GM18498 (cell line): ENCODE measurements around the gene SKOR1.

Source experiments
- ATAC-seq: cut with Tn5 transposase; IDR thresholded peaks from one replicate; pipeline ENCODE4 v1.9.1; 2021; ENCODE audit warnings: mild to moderate bottlenecking, moderate library complexity; ENCODE audit not compliant: unreplicated experiment

SKOR1 gene

DNA sequence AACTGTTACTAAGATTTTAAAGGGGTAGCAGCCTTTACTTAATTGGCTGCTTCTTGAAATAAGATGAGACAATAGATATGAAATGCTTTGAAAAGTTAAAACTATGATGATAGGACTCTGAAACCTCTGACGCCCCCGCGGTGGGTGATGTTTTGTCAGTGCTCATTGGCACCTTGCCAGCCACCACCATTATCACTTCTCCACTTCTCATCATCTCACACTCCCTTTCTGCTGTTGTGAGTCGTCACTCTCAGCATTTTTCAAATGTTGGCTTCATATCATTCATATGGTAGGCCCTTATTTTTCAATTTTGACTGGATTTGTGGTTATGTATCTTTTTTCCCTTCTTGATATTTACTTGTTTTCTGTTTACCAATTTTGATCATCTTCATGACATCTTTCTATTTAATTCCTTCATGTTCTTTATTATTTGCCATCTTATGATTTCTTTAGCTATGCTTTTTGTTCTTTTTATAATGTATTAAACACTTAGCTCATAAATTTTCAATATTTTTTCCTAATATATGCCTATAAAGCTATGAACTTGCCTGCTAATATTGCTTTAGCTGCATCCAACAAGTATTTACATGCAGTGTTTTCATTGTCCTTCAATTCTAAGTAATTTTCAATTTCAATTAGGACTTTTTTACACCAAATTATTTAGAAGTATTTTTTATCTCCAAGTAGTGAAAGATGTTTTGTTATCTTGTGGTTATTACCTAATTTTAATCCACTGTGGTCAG is 30.3 kb upstream of the SKOR1 start:
- no peak for ATAC-seq

DNA sequence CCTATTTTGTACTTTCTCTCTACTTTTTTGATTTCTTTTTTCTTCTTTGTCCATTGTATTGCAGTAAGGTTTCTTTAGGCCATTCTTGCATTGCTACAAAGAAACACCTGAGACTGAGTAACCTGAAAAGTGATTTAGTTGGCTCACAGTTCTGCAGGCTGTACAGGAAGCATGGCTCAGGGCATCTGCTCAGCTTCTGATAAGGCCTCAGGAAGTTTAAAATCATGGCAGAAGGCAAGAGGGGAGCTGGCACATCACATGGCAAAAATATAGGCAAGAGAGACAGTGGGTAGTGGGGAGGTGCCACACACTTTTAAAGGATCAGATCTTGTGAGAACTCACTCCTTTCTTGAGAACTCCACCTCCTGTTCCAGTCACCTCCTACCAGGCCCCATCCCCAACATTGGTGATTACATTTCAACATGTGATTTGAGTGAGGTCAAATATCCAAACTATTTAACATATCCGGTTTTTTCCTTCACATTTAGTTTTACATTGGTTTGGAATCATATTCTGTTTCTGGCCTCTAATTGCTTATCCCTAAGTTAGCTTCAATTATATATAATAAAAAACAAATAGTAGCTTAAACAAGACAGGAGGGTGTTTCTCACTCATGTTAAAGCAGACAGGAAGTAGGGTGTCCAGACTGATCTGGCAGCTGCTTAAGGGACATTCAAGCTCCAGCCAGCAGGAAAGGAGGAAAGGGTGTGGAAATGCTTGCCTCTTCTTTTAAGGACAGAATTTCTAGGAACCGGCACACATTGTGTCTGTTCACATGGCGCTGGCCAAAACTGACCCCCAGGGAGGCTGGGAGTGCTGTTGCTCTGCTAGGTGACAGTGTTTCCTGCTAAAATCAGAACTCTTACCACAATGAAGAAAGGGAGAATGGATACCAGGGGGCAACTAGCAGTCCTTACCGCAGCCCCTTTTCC is 28.8 kb upstream of the SKOR1 start:
- no peak for ATAC-seq

DNA sequence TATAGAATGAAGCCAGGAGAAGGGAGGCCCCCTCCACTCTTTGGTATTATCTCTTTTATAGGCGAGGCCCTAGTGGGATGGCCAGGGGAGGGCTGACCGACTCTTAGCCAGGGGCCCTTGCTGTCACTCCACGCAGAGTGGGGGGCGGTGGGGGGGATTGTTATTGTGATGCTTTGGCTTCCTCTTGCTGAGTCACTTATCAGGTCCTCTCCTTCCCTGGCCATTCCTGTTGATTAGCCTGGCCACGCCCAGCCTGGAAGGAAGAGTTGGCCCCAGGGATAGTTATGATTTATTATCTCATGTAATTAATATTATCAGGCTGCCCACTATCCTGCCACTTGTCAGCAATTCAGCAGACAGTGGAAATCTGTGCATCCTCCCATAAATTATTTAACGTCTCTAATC is 25.5 kb upstream of the SKOR1 start:
- no peak for ATAC-seq

DNA sequence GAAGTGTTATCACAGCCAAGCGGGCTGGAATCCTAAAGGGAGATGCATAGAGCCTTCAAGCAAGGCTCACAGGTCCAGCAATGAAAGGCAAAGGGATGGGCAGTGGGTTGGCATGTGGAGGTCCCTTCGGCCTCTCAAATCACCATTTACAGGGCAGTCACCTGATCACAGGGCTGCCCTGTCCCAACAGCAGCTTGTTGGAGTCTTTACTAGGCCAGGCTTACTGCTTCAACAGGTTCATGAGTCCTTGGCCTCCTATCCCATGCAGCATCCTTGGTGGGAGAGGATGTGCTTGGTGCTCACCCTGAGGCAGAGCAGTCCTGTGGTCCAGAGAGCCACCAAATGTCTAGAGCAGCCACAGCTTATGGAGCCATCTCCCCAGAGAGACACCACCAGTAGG is 24.2 kb upstream of the SKOR1 start:
- no peak for ATAC-seq

DNA sequence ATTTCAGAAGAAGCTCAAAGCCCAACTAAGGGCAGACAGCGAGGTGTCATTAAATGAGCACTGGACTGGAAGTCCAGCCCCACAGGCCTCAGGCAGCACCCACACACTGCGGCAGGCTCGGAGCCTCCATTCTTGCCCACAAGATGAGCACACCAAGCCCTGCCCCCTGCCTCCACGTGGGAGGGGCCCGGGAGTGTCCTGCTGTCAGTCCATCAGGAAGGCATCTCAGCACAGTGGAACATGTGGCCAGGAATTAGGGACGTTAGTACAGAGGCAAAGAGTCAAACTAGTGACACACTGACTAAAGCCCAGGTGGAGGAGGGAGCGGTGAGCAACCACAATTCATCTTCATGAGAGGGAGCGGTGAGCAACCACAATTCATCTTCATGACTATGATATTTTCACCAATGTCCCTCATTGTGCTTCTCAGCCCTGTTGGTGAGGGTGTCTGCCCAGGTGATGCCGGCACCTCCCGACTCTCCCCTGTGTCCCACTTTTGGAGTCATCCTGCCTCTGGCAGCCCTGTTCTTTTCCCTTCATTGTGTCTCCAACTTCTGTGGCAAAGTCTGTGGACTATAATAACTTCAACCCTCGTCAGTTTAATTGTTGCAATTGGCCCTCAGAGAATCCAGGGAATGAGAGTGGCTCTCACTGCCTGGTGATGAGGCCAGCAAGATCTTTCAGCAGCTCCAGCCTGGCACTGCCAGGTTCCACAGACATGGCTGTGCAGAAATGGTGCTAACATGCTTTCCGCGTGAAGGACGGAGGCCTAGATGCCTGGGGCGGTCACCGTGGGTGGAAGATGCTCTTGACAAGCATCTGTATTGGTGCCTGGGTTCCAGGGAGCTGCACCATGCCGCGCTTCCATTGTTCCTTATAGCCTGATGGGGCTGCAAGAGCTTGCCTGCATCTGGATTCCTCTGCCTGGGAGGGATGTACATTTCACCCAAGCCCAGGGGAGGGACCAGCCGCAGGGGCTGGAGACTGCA is 23.1 kb upstream of the SKOR1 start:
- no peak for ATAC-seq

DNA sequence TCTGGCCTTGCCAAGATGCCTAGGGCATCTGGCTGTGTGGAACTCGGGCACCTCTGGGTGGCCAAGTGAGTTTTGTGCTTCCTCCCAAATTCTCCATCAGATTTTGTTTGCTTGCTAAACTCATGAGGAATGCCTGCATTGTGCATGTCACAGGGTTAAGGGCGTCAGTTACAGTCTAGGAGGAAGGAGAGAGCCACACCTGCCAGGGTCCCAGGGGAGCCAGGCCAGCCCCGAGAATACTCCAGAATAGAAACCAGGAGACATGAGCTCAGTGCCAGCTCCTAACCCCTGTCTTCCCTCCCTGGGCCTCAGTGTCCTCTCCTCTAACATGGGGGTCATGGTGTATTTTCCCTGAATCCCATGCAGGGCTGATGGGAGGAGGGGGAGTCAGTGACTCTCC is 22.0 kb upstream of the SKOR1 start:
- no peak for ATAC-seq

DNA sequence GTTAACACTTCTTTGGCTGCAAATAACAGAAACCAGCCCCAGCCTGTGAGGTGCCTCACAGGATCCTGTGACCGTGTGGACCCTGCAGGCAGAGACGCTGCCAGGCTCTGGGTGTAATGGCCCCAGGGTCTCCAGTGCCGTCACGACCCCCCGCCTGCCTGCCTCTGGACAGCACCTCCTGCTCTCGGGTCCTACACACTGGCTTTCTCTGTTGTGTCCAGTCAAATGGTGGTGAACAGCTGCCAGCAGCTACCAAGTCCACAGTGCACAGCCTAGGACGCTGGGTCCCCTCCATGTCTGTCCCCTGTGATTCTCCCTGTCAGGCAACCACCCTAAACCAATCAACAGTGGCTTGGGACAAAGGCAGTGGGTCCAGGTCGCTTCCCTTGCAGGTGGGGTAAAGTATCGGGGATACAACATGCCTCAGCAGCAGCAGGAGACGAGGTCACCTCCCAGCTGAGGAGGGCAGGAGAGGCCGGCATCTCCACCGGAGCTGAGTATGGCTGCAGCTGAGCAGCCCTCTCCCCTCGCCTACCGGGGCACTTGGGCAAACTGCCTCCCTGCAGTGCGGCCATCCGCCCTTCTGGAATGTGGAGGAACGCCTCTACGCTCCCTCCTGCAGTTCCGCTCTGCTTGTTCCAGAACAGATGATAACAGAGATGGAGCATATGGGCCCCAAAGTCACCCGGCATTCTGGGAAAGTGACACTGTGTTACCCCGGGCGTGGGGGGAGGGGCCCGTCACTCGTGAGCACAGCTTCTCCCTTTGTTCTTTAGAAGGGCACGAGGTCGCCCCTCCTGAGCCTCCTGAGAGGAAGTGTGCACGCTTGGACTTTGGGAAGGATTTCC is 21.1 kb upstream of the SKOR1 start:
- no peak for ATAC-seq

DNA sequence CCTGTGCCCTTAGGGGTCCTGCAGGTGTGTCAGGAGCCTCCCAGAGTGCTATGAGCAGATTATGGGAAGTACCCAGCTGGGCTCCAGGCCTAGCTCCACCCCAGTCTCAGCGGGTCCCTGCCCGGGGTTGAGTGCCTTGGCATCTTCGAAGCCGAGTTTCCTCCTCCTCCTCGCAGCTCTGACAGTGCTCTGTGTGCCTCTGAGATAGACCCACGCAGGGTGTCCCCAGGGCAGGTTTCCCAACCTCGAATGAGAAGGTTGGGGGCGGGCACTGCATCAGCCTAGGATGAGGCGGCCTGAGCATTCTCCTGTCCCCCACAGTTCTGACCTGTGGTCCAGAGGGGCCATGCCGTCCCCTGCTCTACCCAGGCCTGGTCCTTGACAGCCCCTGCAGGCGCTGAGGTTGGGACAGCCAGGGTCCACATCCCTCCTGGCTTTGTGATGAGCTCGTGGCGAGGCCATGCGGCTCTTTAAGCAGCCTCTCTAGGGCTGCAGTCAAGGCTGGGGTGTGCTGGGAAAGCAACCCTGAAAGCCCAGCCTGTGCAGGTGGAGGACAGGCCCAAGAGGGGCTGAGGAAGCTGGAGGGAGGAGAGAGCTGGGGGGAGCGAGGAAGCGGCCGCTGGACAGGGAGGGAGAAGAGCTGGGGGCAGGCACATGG is 20.2 kb upstream of the SKOR1 start:
- ATAC-seq: no peak

DNA sequence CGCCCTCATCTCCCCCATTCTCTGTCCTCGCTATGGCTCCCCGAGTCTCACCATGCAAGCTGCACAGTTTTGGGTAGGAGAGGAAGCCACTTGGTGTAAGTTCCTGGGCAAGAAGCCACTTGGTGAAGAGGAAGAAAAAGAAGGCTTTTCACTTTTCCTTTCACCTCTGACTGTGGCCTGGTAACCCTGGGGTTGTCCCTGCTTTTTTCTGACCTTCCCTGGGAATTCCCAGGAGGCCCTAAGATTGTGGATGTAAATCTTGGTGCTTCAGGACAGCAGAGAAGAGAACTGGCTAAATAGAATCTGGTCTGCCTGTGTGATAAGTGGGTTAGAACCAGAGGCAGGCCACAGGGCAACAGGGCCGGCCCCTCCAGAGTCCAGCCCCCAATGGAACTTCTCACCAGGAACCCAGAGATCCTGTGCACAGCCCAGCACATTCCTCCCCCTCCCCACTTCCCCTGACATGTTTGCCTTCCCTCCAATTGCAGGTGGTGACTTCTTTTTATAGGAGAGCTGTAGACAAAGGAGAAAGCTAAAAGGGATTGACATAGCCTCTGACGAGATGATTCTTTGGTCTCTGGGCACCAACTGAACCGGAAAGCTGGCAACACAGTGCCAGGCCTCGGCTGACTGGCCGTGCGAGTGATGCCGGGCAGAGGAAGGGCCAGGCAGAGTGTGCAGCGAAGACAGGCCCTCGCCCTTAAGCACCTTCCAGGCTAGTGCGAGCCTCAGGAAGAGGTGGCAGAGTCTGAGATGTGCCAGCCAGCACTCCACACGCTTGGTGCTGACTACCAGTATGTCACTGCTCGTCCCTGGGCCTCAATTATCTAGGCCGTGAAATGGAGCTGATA is 19.4 kb upstream of the SKOR1 start:
- ATAC-seq: no peak

DNA sequence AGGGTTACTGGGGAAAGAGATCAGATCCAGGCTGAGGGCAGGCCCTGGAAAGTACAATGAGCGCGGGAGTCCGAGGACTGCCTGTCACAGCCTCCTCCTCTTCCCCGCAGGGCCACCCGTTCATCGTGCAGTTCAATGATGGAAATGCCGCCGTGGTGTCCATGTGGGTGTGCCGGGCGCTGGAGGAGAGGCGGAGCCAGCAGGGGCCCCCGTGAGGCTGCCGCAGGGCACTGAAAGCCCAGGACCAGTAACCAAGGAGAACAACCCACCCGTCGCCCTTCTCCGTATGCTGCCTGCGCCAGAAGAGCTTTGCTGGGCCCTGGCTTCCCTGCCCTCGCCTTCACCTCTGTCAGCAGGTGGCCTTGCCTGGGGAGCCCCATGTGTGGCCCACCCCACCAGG is 18.8 kb upstream of the SKOR1 start:
- ATAC-seq: no peak

DNA sequence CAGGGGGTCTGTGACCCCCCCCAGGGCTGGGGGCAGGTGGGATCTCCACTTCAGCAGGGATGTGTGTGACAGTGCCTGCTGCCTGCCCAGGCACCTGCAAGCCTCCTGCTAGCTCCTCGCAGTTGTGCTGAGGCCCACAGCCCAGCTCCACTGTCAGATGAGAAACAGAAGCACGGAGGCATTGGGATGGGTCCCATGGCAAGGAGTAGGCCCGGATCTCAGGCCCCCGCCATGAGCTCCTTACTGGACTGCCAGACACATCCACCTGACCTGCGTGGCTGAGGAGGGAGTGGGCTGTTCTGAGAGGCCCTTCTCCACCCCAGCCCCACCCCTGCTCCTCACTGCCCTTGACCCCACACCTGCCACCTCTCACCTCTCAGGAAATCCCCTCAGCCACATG is 18.2 kb upstream of the SKOR1 start:
- ATAC-seq: no peak

DNA sequence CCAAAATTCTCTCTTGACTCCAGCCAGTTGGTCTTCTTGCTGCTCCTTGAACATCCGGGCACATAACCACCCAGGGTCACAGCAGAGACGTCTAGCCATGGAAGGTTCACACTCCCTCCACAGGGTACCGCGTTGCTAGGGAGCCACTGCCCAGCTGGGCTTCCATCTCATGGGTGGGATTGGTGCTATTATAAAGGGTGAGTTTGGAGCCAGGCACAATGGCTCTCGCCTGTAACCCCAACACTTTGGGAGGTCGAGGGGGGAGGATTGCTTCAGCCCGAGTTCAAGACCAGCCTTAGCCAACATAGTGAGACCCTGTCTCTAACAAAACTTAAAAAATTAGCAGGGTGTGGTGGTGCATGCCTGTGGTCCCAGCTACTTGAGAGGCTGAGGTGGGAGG is 17.5 kb upstream of the SKOR1 start:
- ATAC-seq: no peak

DNA sequence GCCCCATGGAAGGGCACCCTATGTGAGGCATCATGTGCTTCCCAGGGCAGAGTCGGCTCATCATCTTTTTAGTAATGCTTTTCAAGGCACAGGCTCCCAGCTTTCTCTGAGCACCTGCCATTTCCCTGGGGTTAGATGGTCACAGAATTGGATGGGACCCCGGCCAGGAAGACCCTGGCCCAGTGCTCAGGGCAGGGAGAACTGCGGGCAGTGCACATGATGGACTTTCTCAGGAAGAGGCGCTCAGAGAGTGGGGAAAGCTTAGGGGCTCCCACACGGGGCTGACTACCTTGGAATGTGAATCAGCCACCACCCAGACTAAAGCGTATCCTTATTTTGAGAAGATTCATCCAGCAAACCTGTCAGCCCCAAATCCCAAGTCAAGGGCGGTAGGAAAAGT is 16.5 kb upstream of the SKOR1 start:
- ATAC-seq: no peak

DNA sequence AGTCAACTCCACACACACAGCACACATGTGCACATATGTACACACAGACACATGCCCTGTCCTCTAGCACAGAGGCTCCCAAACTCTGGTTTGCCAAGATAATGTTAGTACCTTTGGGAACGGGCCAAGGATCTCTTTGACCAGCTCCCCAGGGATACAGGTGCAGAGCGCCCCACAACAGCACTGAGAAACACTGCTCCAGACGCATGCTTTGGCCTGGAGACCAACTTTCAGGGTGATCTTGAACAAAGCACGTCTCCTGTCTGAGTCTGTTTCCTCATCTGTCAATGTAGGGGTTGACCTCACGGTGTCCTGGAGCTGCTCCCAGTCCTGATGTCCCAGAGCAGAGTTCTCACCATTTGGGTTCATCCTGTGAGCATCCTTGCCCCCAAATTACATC is 15.9 kb upstream of the SKOR1 start:
- no peak for ATAC-seq

DNA sequence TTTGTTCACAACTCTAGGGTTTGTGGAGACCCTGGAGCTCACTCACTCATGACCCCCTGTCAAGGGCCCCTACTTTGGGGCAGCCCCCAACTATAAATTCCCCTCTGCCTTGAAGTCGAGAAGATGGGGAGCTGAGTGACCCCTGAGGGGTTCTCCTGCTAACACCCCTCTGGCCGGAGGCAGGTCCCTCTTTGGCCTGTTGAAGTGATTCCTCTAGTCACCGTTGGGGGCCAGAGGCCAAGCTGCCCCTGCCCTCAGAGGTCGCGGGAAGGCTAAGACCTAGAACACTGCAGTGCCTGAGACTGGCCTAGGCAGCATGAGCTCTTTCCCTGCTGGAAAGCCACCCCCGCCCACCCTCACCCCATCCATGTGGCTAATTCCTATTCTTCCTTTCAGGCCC is 15.4 kb upstream of the SKOR1 start:
- no peak for ATAC-seq

DNA sequence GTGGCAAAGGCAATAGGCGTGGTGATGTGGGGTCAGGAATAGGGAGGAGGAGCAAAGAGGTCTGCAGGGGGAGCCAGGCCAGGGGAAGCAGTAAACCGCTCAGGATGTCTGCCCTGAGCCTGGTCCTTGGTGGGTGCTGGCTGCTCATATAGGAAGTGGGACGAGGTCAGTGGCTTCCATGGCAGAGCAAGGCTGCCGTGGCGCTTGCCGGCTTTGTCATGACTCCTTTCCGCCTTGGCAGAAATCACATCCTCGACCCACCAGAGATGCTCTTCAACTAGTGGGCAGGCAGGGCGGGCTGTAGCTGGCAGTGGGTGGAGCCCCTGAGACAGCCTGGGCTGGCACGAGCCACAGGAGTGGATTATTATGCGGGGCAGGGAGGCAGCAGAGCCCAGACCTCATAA is 13.1 kb upstream of the SKOR1 start:
- no peak for ATAC-seq

DNA sequence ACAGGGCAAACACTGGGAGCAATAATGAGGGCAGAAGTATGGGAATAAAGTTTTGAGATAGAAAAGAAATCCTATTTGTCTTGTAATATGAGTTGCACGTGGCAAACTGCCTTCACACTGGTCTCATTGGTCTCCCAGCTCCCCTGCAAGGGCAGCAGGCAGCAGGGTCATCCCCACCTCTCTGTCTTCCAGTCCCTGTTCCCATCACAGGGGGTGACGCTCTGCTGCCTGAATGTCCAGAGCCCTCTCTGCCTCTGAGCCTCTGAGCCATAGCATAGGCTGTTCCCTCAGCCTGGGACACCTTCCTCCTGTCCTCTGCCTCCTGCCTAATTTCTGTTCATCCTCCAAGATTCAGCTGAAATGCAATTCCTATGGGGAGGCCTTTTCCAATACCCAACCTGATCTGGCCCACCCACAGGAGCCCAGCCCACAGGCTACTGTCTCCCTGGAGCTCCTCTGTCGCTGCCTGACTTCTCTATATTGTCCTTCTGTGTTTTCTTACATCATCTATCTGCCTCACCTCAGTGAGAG is 12.1 kb upstream of the SKOR1 start:
- no peak for ATAC-seq

DNA sequence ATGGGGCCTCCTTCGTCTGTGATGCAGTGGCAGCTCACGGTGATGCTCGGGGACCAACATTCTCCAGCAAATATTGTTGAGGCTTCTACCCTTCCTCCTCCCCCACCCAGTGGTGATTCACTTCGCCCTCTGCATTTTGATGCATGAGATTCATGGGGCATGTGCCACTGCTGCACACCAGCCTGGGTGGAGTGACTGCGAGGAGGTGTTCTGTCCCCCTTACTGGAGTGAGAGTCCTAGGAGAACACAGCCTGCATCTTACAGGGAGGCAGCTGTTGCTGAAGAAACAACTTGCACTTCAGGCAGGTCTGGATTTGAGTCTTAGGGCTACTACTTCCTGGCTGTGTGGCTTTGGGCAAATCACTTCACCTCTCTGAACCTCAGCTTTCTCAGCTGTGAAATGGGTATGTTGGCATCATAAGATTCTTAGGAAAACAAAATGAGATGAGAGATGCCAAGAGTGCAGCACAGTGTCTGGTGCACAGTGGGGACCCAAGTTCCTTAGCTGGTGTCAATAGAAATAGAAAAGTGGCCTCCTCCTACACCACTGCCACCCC is 10.2 kb upstream of the SKOR1 start:
- no peak for ATAC-seq
